HG02588 (cell line): ENCODE results near the gene LILRB4.
A peak's percentile ranks its signal among the peaks of the same experiment; 100 is the strongest.
"Not testable (repeated sequence)": the region's sequence is repeated elsewhere in the genome, so short reads cannot be mapped to it uniquely, and the experiment has no call there.

Experiments
- ATAC-seq: cut with Tn5 transposase; IDR thresholded peaks from one replicate; pipeline ENCODE4 v1.9.1; 2021; ENCODE audit warnings: mild to moderate bottlenecking, moderate library complexity; ENCODE audit not compliant: unreplicated experiment

LILRB4 gene

GRCh38 chr19:54662730-54663129, at the start of gene LILRB4:
Gene LILRB4 (plus strand): TSS chr19:54662985. CDS start chr19:54663034, 49 bp downstream.
- no peak for ATAC-seq

GRCh38 chr19:54614726-54615125, 48.1 kb upstream of the LILRB4 start:
- ATAC-seq = no peak

- ATAC-seq = peak; percentile 10
Observed at GRCh38 chr19:54616057-54616456, 46.7 kb upstream of the LILRB4 start.

- ATAC-seq = peak; percentile 79
Observed at GRCh38 chr19:54616821-54617560, 45.8 kb upstream of the LILRB4 start.

DNA sequence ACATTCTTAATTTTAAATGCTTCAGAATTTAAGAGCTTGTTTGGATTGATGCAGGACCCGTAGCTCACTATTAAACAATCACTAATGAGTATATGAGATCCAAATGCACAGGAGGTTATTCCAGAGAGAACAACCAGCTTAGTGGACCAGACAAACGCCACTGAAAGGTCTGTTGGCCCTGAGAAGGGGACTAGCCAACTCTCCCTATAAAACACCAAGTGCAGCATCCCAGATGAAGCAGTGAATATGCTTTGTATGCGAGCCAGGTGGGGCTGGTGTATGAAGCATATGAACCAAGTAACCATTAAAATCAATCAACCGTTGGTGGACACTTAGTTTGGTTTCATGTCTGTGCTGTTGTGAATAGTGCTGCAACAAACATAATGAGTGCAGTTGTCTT, 42.3 kb upstream of the LILRB4 start:
- ATAC-seq = no peak

GRCh38 chr19:54622431-54622830, 40.4 kb upstream of the LILRB4 start:
- no peak for ATAC-seq

GRCh38 chr19:54624234-54624633, 38.6 kb upstream of the LILRB4 start:
- ATAC-seq = not testable (repeated sequence)

GRCh38 chr19:54624934-54625730, 37.7 kb upstream of the LILRB4 start:
- ATAC-seq = not testable (repeated sequence)

DNA sequence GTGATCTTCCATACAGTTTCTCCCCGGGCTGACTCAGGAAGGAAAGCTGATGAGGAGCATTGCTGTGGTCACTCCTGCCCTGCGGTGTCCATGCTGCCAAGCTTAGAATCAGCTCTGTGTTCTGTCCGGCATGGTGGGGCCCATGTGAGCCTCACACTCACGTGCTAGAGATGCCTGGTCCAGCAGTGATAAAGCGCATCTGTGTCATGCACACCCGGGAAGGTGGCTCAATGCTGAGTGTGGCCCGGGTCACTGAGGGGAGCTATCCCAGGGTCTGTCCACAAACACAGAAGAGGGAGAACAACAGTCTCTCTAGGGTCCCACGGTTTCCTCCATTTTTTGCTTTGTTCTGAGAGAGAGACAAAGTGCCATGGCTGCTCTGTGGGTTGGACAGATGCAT, 36.0 kb upstream of the LILRB4 start:
- ATAC-seq = no peak

- not testable (repeated sequence) for ATAC-seq
Observed at GRCh38 chr19:54627912-54628311, 34.9 kb upstream of the LILRB4 start.

DNA sequence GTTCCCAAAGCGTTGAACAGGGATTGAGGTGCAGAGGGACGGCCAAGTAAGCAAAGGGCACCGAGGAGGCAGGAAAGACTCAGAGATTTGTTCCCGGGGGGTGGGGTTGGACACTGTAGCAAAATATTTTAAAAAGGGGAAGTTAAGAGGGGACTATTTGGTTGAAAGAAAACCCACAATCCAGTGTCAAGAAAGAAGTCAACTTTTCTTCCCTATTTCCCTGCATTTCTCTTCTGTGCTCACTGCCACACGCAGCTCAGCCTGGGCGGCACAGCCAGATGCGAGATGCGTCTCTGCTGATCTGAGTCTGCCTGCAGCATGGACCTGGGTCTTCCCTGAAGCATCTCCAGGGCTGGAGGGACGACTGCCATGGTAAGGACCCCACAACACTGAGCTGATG, 32.5 kb upstream of the LILRB4 start, which contains the start of gene LILRB1:
Gene LILRB1 (plus strand): TSS at position 223 of the 400 bp plus-strand sequence. CDS start 590 bp downstream, outside the sequence.
- ATAC-seq = not testable (repeated sequence)

DNA sequence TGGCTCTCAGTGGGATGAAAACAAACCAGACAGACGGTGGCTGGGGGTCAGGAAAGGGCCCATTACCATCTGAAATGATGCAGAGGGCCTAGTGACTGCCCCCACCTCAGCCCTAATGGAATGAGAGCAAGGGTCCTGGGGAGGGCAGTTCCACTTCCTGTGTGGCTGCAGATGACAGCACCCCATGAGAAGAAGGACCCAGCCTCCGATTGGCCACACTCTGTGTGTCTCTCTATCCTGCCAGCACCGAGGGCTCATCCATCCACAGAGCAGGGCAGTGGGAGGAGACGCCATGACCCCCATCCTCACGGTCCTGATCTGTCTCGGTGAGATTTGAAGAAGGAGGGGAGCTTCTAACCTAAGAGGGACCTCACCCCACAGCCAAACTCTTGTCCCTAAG, 32.0 kb upstream of the LILRB4 start:
- no peak for ATAC-seq

DNA sequence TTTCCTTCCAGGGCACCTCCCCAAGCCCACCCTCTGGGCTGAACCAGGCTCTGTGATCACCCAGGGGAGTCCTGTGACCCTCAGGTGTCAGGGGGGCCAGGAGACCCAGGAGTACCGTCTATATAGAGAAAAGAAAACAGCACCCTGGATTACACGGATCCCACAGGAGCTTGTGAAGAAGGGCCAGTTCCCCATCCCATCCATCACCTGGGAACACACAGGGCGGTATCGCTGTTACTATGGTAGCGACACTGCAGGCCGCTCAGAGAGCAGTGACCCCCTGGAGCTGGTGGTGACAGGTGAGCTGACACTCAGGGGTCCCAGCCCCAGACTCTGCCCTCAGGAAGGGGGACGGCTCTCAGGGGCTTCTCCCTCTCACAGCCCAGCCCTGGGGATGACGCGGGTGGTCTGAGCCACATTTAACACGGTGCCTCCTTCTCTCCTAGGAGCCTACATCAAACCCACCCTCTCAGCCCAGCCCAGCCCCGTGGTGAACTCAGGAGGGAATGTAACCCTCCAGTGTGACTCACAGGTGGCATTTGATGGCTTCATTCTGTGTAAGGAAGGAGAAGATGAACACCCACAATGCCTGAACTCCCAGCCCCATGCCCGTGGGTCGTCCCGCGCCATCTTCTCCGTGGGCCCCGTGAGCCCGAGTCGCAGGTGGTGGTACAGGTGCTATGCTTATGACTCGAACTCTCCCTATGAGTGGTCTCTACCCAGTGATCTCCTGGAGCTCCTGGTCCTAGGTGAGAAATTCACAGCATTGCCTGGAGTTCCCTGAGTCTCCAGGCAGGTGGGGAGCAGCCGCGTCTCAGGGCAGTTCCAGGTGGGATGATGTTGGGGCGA, 31.1 kb upstream of the LILRB4 start:
- ATAC-seq = not testable (repeated sequence)

DNA sequence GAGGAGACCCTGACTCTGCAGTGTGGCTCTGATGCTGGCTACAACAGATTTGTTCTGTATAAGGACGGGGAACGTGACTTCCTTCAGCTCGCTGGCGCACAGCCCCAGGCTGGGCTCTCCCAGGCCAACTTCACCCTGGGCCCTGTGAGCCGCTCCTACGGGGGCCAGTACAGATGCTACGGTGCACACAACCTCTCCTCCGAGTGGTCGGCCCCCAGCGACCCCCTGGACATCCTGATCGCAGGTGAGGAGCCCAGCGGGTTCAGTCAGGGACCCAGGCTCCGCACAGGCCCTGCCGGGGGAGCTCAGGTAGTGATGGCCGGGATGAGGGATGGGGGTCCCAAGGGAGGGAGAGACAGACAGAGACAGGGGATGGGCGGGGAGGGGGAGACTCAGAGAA, 30.3 kb upstream of the LILRB4 start:
- not testable (repeated sequence) for ATAC-seq

DNA sequence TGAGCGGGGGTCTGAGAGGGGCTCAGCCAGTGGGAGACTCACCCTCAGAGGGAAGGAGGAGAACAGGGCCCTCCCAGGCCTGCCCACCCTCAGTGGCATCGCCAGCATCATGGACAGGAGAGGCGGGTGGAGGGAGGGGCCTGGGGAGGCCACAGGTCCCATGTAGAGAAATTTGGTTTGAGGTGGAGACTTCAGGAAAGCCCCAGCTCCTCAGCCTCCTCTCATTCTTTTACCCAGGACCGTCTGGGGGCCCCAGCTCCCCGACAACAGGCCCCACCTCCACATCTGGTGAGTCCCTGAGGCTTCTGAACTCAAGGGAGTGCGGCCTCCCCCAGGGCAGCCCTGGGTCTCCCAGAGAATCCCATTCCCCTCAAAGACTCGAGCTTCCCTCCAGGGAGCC, 29.4 kb upstream of the LILRB4 start:
- no peak for ATAC-seq

DNA sequence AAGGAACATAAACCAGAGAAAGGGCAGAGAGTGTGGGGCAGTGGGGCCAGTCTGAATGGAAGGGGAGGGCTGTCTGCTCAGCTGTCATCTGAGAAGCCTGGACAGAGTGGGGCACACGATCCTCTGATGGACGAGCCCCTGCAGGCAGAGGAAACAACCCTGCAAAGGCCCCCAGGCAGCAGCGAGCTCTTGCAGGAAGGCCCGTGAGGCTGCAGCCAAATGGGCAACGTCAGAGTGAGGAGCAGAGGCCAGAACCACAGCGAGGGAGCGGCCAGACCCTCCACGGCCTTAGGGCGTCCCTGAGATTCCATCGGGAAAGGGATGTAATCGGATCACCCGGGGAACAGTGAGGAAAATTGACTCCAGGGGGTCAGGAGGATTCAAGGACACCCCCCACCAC, 26.7 kb upstream of the LILRB4 start:
- ATAC-seq = not testable (repeated sequence)

GRCh38 chr19:54638683-54639082, 24.1 kb upstream of the LILRB4 start:
- ATAC-seq = no peak

DNA sequence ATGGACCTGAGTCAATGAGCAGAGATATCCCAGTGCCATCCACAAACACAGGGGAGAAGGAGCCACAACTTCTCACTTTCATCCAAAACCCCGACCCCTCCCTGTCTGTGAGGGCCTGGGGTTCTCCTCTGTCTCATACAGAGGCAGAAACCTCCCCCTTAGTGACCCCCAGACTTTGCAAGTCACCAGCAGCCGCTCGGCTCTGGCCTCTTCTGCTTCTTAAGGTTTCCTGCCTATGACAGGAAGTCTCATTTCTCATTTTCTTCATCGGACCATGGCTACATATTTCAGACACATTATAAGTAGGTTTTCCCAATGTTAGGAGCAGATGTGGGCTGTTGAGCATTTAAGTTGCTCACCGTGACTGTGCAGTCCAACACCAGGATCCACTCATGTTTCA, 19.8 kb upstream of the LILRB4 start:
- not testable (repeated sequence) for ATAC-seq

GRCh38 chr19:54643583-54643982, 19.2 kb upstream of the LILRB4 start:
- ATAC-seq = not testable (repeated sequence)

DNA sequence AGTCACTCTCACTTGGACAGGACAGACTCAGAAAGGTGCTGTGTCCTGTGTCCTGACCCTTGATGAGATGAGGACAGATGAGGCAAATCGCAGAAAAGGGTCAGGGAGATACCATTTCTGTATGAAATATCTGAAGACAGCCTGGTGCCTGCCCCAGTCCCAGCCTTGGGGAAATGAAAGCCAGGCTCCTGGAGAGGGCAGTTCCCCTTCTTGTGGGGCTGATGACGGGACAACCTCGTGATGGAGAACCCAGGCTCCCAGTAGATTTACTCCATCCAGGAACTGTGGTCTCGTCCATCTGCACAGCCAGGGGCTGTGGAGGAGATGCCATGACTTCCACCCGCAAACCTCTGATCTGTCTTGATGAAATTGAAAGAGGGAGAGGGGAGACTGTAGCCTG, 18.7 kb upstream of the LILRB4 start:
- ATAC-seq = no peak

GRCh38 chr19:54646331-54646841, 16.4 kb upstream of the LILRB4 start:
- ATAC-seq = no peak
